Lower leg skin (tissue), 3 donors: Measurements from ENCODE around the gene LENEP.

Experiments
- POLR2A ChIP-seq, 2 donors: fragments of 450-650 bp; IDR thresholded peaks; one replicate each; pipeline ENCODE4 v1.6.1; 2016 to 2017; ENCODE audit warnings: antibody characterized with exemption in 2 of 2, mild to moderate bottlenecking in 1 of 2, moderate library complexity in 1 of 2
- TF ChIP-seq, protein P1 (sequence below), 3 donors: fragments of 450-650 bp; IDR thresholded peaks; one replicate each; pipeline ENCODE4 v1.5.1; 2016; ENCODE audit warnings: antibody characterized with exemption in 3 of 3, mild to moderate bottlenecking in 3 of 3, moderate library complexity in 2 of 3

GRCh38 chr1:155042789-155043188 is 49.4 kb downstream of the LENEP start:
- TF ChIP-seq, protein P1, sequence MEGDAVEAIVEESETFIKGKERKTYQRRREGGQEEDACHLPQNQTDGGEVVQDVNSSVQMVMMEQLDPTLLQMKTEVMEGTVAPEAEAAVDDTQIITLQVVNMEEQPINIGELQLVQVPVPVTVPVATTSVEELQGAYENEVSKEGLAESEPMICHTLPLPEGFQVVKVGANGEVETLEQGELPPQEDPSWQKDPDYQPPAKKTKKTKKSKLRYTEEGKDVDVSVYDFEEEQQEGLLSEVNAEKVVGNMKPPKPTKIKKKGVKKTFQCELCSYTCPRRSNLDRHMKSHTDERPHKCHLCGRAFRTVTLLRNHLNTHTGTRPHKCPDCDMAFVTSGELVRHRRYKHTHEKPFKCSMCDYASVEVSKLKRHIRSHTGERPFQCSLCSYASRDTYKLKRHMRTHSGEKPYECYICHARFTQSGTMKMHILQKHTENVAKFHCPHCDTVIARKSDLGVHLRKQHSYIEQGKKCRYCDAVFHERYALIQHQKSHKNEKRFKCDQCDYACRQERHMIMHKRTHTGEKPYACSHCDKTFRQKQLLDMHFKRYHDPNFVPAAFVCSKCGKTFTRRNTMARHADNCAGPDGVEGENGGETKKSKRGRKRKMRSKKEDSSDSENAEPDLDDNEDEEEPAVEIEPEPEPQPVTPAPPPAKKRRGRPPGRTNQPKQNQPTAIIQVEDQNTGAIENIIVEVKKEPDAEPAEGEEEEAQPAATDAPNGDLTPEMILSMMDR (IDR thresholded peaks at IDR 0.05), result no peak
- no peak for TF ChIP-seq POLR2A (IDR thresholded peaks at IDR 0.05)
